ENCODE results near the gene INPP5D. TPM values are rescaled to one million over a fixed set of nuclear protein-coding genes. Genes with fewer than 3 reads are reported as not detected.

The INPP5D gene
- total and polyA plus RNA-seq, 2 donors, result 26.6 to 42.0 TPM

- H3K27me3 ChIP-seq (ENCODE audit: control insufficient read depth in 2 of 2, insufficient read depth in 1 of 2, low read length in 1 of 2), result no peaks in the 10 kb centered on the region
- WGBS, result 2% methylated on average over 2 of the region's 2 CpGs
- peak overlapping the region; percentile 87 to 90 for H3K27ac ChIP-seq (ENCODE audit: low read depth in 1 of 2, low read length in 1 of 2)
- H3K9me3 ChIP-seq (ENCODE audit: control insufficient read depth in 2 of 2, insufficient read depth in 1 of 2, low read length in 1 of 2), result peaks cover 0 to 9% of the 10 kb centered on the region in 2 donors
- peak in 2 of 9 donors; percentile 54 to 79 for DNase-seq (ENCODE audit: low read depth in 6 of 9, low spot score in 9 of 9)
- H3K4me3 ChIP-seq (ENCODE audit: low read length in 2 of 2), result peak overlapping the region in 1 of 2 donors; percentile 21
- peaks cover 42 to 66% of the 10 kb centered on the region in 2 donors for H3K4me1 ChIP-seq (ENCODE audit: control insufficient read depth in 2 of 2, insufficient read depth in 2 of 2, low read length in 2 of 2)
- peaks cover 5 to 9% of the 10 kb centered on the region in 2 donors for H3K36me3 ChIP-seq (ENCODE audit: control insufficient read depth in 2 of 2, insufficient read depth in 2 of 2, low read length in 1 of 2)
Measured at GRCh38 chr2:233075966-233076339, 15.8 kb downstream of the INPP5D start.

DNA sequence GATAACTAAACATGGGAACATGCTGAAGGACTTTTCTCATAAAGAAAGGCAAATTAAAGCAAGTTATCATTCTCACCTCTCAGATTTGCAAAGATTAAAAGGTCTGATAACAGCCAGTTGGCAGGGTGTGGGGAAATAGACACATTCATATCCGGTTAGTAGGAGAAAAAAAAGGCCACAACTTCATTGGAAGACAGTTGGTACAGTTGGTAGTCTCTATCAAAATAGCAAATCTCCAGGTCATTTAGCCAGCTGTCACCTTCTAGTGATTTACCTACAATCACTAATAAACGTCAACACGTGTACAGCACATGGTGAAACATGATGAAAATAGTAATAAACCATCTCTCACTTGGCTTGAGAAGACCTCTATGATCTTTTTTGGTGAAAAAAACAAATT is 16.6 kb downstream of the INPP5D start:
- H3K4me1 ChIP-seq (ENCODE audit: control insufficient read depth in 2 of 2, insufficient read depth in 2 of 2, low read length in 2 of 2), result peaks cover 50 to 74% of the 10 kb centered on the region in 2 donors
- H3K36me3 ChIP-seq (ENCODE audit: control insufficient read depth in 2 of 2, insufficient read depth in 2 of 2, low read length in 1 of 2), result peaks cover 5 to 9% of the 10 kb centered on the region in 2 donors
- peak in 1 of 9 donors; percentile 50 for DNase-seq (ENCODE audit: low read depth in 6 of 9, low spot score in 9 of 9)
- WGBS, result 13% methylated on average over 3 of the region's 3 CpGs
- H3K27ac ChIP-seq (ENCODE audit: low read depth in 1 of 2, low read length in 1 of 2), result peak overlapping the region in 1 of 2 donors; percentile 87
- H3K4me3 ChIP-seq (ENCODE audit: low read length in 2 of 2), result no peak overlapping the region
- no peaks in the 10 kb centered on the region for H3K27me3 ChIP-seq (ENCODE audit: control insufficient read depth in 2 of 2, insufficient read depth in 1 of 2, low read length in 1 of 2)
- peaks cover 0 to 9% of the 10 kb centered on the region in 2 donors for H3K9me3 ChIP-seq (ENCODE audit: control insufficient read depth in 2 of 2, insufficient read depth in 1 of 2, low read length in 1 of 2)

DNA sequence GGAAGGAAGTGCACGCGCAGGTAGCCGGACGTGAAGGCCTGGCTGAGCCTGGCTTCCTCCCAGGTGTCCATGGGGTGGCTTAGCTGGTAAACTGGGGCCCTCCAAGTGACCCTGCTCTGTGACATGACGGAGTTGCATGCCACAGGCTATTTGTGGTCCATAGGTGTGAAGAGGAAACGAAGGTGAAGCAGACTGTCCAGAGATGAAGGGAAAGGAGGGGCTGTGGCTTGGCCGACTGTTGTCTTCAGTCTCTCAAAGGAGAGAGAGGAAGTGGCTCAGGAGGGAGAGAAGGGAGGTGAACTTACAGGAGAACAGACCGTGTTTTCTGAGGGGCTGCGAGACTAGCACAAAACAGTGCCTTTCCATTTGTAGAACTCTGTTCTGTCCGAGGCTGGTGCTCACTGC is 19.3 kb downstream of the INPP5D start:
- 30% methylated on average over 10 of the region's 10 CpGs for WGBS
- Histone ChIP-seq H3K4me1 (ENCODE audit: control insufficient read depth in 2 of 2, insufficient read depth in 2 of 2, low read length in 2 of 2) (peaks cover 74 to 90% of the 10 kb centered on the region in 2 donors), H3K36me3 (ENCODE audit: control insufficient read depth in 2 of 2, insufficient read depth in 2 of 2, low read length in 1 of 2) (peaks cover under 1 to 3% of the 10 kb centered on the region in 2 donors), H3K27me3 (ENCODE audit: control insufficient read depth in 2 of 2, insufficient read depth in 1 of 2, low read length in 1 of 2) (no peaks in the 10 kb centered on the region), H3K4me3 (ENCODE audit: low read length in 2 of 2) (no peak overlapping the region), H3K9me3 (ENCODE audit: control insufficient read depth in 2 of 2, insufficient read depth in 1 of 2, low read length in 1 of 2) (peaks cover 0 to 9% of the 10 kb centered on the region in 2 donors), H3K27ac (ENCODE audit: low read depth in 1 of 2, low read length in 1 of 2) (peak overlapping the region; percentile 53 to 54)
- peak in 1 of 9 donors; percentile 55 for DNase-seq (ENCODE audit: low read depth in 6 of 9, low spot score in 9 of 9)

- WGBS, result 87% methylated on average over 20 of the region's 20 CpGs
- Histone ChIP-seq H3K27me3 (ENCODE audit: control insufficient read depth in 2 of 2, insufficient read depth in 1 of 2, low read length in 1 of 2) (no peaks in the 10 kb centered on the region), H3K27ac (ENCODE audit: low read depth in 1 of 2, low read length in 1 of 2) (peak overlapping the region in 1 of 2 donors; percentile 58), H3K36me3 (ENCODE audit: control insufficient read depth in 2 of 2, insufficient read depth in 2 of 2, low read length in 1 of 2) (peaks cover 3 to 8% of the 10 kb centered on the region in 2 donors), H3K4me1 (ENCODE audit: control insufficient read depth in 2 of 2, insufficient read depth in 2 of 2, low read length in 2 of 2) (peaks cover 73 to 90% of the 10 kb centered on the region in 2 donors), H3K4me3 (ENCODE audit: low read length in 2 of 2) (no peak overlapping the region), H3K9me3 (ENCODE audit: control insufficient read depth in 2 of 2, insufficient read depth in 1 of 2, low read length in 1 of 2) (peaks cover 0 to 9% of the 10 kb centered on the region in 2 donors)
- peak in 1 of 9 donors; percentile 57 for DNase-seq (ENCODE audit: low read depth in 6 of 9, low spot score in 9 of 9)
Measured at GRCh38 chr2:233079953-233080835, 20.1 kb downstream of the INPP5D start.

DNA sequence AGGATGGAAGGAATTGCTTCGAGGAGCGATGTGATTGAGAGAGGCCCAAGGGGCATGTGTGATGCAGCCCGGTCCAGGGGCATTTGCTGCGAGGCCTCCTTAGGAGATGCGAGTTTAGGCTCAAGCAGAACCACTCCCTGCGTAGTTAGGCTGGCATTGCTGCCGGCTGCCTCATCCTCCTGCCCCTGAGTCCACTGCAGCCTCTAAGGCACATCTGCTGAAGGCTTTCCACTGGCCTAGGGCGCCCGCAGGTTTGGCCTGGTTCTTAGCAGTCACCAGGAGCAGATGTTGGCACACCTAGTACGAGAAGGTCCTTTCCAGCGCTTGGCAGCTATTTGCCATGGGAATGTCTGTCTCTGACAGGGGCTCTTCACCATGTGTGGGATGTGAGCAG is 20.7 kb downstream of the INPP5D start:
- Histone ChIP-seq H3K27ac (ENCODE audit: low read depth in 1 of 2, low read length in 1 of 2) (peak overlapping the region in 1 of 2 donors; percentile 58), H3K4me1 (ENCODE audit: control insufficient read depth in 2 of 2, insufficient read depth in 2 of 2, low read length in 2 of 2) (peaks cover 67 to 90% of the 10 kb centered on the region in 2 donors), H3K9me3 (ENCODE audit: control insufficient read depth in 2 of 2, insufficient read depth in 1 of 2, low read length in 1 of 2) (peaks cover 0 to 9% of the 10 kb centered on the region in 2 donors), H3K27me3 (ENCODE audit: control insufficient read depth in 2 of 2, insufficient read depth in 1 of 2, low read length in 1 of 2) (no peaks in the 10 kb centered on the region), H3K4me3 (ENCODE audit: low read length in 2 of 2) (no peak overlapping the region), H3K36me3 (ENCODE audit: control insufficient read depth in 2 of 2, insufficient read depth in 2 of 2, low read length in 1 of 2) (peaks cover 3 to 12% of the 10 kb centered on the region in 2 donors)
- 84% methylated on average over 11 of the region's 11 CpGs for WGBS
- DNase-seq (ENCODE audit: low read depth in 6 of 9, low spot score in 9 of 9), result no peak

DNA sequence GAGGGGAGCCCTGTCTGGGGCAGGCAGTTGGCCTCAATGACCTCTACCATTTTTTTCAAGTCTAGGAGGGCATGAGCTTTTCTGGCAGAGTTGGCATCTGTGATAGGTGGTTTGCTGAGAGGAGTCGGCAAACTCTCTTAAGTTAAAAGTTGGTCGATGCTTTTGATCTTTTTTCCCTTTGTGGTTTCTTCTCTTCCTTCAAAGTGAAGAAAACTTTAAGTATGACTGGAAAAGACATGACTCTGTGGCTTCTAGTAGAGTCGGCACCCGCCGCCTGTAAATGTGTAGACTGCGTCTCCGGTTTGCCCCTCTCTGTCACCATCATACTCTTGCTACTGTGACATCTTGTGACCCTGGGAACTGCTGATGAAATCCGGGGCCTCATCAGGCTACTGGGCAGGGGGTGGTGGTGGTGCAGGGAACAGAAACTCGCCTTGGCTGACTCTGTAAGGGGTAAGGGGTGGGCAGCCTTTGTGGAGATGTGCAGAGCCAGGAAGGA is 21.1 kb downstream of the INPP5D start:
- 5% methylated on average over 9 of the region's 9 CpGs for WGBS
- Histone ChIP-seq H3K27me3 (ENCODE audit: control insufficient read depth in 2 of 2, insufficient read depth in 1 of 2, low read length in 1 of 2) (no peaks in the 10 kb centered on the region), H3K4me3 (ENCODE audit: low read length in 2 of 2) (peak overlapping the region in 1 of 2 donors; percentile 4), H3K36me3 (ENCODE audit: control insufficient read depth in 2 of 2, insufficient read depth in 2 of 2, low read length in 1 of 2) (peaks cover 3 to 13% of the 10 kb centered on the region in 2 donors), H3K4me1 (ENCODE audit: control insufficient read depth in 2 of 2, insufficient read depth in 2 of 2, low read length in 2 of 2) (peaks cover 62 to 87% of the 10 kb centered on the region in 2 donors), H3K27ac (ENCODE audit: low read depth in 1 of 2, low read length in 1 of 2) (peak overlapping the region; percentile 58 to 61), H3K9me3 (ENCODE audit: control insufficient read depth in 2 of 2, insufficient read depth in 1 of 2, low read length in 1 of 2) (peaks cover 0 to 9% of the 10 kb centered on the region in 2 donors)
- peak in 8 of 9 donors; percentile 56 to 94 (median 78) for DNase-seq (ENCODE audit: low read depth in 6 of 9, low spot score in 9 of 9)

DNA sequence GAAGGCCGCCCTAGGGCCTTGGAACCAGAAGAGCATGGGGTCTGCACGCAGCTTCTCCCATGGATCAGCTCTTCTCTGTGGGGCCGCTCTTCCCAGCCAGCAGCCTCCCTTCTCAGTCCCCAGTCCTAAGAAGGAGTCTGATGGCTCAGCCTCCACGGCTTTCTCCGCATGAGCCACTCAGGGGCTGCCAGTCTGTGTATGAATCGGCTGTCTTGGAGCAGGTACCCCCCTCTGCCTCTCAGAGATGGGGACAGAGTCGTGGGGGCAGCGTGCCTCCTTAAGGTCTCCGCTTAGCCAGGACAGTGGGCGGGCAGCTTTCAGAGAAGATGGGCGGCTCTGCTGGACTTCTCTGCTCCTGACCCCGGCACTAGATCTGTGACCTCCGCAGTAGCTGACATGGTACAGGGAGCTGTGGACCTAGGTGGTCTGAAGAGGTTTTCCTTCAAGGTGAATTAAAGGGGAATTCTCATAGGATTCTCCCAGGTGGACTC is 21.6 kb downstream of the INPP5D start:
- H3K27ac ChIP-seq (ENCODE audit: low read depth in 1 of 2, low read length in 1 of 2), result peak overlapping the region; percentile 58 to 61
- no peaks in the 10 kb centered on the region for H3K27me3 ChIP-seq (ENCODE audit: control insufficient read depth in 2 of 2, insufficient read depth in 1 of 2, low read length in 1 of 2)
- peaks cover 0 to 9% of the 10 kb centered on the region in 2 donors for H3K9me3 ChIP-seq (ENCODE audit: control insufficient read depth in 2 of 2, insufficient read depth in 1 of 2, low read length in 1 of 2)
- peaks cover 3 to 13% of the 10 kb centered on the region in 2 donors for H3K36me3 ChIP-seq (ENCODE audit: control insufficient read depth in 2 of 2, insufficient read depth in 2 of 2, low read length in 1 of 2)
- 85% methylated on average over 13 of the region's 13 CpGs for WGBS
- peaks cover 60 to 85% of the 10 kb centered on the region in 2 donors for H3K4me1 ChIP-seq (ENCODE audit: control insufficient read depth in 2 of 2, insufficient read depth in 2 of 2, low read length in 2 of 2)
- H3K4me3 ChIP-seq (ENCODE audit: low read length in 2 of 2), result peak overlapping the region in 1 of 2 donors; percentile 4
- no peak for DNase-seq (ENCODE audit: low read depth in 6 of 9, low spot score in 9 of 9)

- peak in 1 of 9 donors; percentile 37 for DNase-seq (ENCODE audit: low read depth in 6 of 9, low spot score in 9 of 9)
- Histone ChIP-seq H3K9me3 (ENCODE audit: control insufficient read depth in 2 of 2, insufficient read depth in 1 of 2, low read length in 1 of 2) (peaks cover 0 to 9% of the 10 kb centered on the region in 2 donors), H3K36me3 (ENCODE audit: control insufficient read depth in 2 of 2, insufficient read depth in 2 of 2, low read length in 1 of 2) (peaks cover 3 to 13% of the 10 kb centered on the region in 2 donors), H3K4me3 (ENCODE audit: low read length in 2 of 2) (no peak overlapping the region), H3K27me3 (ENCODE audit: control insufficient read depth in 2 of 2, insufficient read depth in 1 of 2, low read length in 1 of 2) (no peaks in the 10 kb centered on the region), H3K4me1 (ENCODE audit: control insufficient read depth in 2 of 2, insufficient read depth in 2 of 2, low read length in 2 of 2) (peaks cover 59 to 84% of the 10 kb centered on the region in 2 donors), H3K27ac (ENCODE audit: low read depth in 1 of 2, low read length in 1 of 2) (peak overlapping the region in 1 of 2 donors; percentile 70)
- WGBS, result 44% methylated on average over 11 of the region's 11 CpGs
Measured at GRCh38 chr2:233082222-233082930, 22.2 kb downstream of the INPP5D start.
